Omental fat pad (tissue), 4 donors: Measurements from ENCODE around the gene NPAS3. TPM values are rescaled to one million over a fixed set of nuclear protein-coding genes. Genes with fewer than 3 reads are reported as not detected.

Source experiments
- ATAC-seq: fragments of 150-250 bp; one replicate; pipeline ENCODE4 v1.9.1; 2016; ENCODE audit warnings: mild to moderate bottlenecking, moderate library complexity; ENCODE audit not compliant: low FRiP score
- DNase-seq: peaks from one replicate; pipeline ENCODE4 v3.0.0-alpha.2; 2019; ENCODE audit warnings: low spot score
- total RNA-seq, 4 donors: library from RNA; depleted of rRNA; stranded (reverse); fragments of >200 nt; gene quantifications; one replicate each; pipeline ENCODE4 v1.1.0, GENCODE V29; 2016
- TF ChIP-seq, protein P1 (sequence below), 3 donors: fragments of 450-650 bp; IDR thresholded peaks; one replicate each; pipeline ENCODE4 v1.5.1; 2016 to 2017; ENCODE audit warnings: antibody characterized with exemption in 3 of 3, mild to moderate bottlenecking in 3 of 3, moderate library complexity in 2 of 3

The NPAS3 gene
- total RNA-seq, 4 donors from 2014 or later: 0.79 to 6.0 (median 2.5) TPM

GRCh38 chr14:33679025-33679424 is 740.3 kb downstream of the NPAS3 start:
- ATAC-seq: peak; percentile 56
- TF ChIP-seq, protein P1, sequence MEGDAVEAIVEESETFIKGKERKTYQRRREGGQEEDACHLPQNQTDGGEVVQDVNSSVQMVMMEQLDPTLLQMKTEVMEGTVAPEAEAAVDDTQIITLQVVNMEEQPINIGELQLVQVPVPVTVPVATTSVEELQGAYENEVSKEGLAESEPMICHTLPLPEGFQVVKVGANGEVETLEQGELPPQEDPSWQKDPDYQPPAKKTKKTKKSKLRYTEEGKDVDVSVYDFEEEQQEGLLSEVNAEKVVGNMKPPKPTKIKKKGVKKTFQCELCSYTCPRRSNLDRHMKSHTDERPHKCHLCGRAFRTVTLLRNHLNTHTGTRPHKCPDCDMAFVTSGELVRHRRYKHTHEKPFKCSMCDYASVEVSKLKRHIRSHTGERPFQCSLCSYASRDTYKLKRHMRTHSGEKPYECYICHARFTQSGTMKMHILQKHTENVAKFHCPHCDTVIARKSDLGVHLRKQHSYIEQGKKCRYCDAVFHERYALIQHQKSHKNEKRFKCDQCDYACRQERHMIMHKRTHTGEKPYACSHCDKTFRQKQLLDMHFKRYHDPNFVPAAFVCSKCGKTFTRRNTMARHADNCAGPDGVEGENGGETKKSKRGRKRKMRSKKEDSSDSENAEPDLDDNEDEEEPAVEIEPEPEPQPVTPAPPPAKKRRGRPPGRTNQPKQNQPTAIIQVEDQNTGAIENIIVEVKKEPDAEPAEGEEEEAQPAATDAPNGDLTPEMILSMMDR (IDR thresholded peaks at IDR 0.05): no peak
- no peak for DNase-seq

GRCh38 chr14:33679461-33680225 is 741.0 kb downstream of the NPAS3 start:
- TF ChIP-seq, protein P1 (IDR thresholded peaks at IDR 0.05): no peak
- ATAC-seq (peak; percentile 84), DNase-seq (no peak)

GRCh38 chr14:33680873-33681272 is 742.2 kb downstream of the NPAS3 start:
- ATAC-seq (no peak), DNase-seq (no peak)
- TF ChIP-seq, protein P1 (IDR thresholded peaks at IDR 0.05): no peak

DNA sequence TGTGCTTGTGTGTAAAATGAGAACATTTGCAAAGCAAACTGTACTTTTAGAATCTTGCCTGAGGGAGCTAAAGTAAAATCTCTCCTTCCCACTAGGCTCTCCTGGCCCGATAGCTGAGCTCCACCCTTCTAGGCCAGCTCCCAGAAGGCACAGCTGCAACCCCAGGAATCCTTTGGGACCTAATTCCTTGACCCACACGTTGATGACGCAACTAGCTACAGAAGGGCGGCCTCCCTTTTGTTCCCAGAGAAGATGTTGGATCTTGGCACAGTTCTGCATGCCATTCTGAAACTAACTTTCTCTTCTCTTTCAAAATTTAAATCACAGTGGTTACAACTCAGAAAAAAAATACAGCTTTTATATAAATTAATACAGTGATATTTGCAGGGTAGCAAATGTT is 744.1 kb downstream of the NPAS3 start:
- TF ChIP-seq, protein P1 (IDR thresholded peaks at IDR 0.05): no peak
- no peak for DNase-seq
- peak; percentile 46 for ATAC-seq

DNA sequence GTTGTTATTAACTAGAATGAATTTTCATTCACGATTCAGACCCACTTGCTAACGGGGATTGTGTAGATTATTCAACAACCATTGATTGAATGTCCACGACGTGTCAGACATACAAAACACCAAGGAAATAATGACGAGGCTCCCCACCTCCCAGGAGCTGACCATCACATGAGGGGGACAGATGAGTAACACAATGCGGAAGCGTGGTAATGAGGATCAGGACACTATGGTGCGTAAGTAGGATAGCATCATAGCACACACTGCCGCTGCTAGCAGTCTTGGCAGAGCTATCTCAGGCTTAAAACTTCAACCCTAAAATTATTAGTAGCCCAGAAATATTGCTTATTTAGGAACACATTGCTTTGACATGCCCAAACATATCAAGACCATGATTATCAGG is 746.3 kb downstream of the NPAS3 start:
- no peak for ATAC-seq
- DNase-seq: no peak
- TF ChIP-seq, protein P1 (IDR thresholded peaks at IDR 0.05): no peak

GRCh38 chr14:33685698-33686097 is 747.0 kb downstream of the NPAS3 start:
- DNase-seq: no peak
- ATAC-seq: no peak
- TF ChIP-seq, protein P1 (IDR thresholded peaks at IDR 0.05): no peak

- peak; percentile 55 for ATAC-seq
- TF ChIP-seq, protein P1 (IDR thresholded peaks at IDR 0.05): no peak
Observed at GRCh38 chr14:33686218-33686617, 747.5 kb downstream of the NPAS3 start.

More at GRCh38 chr14:33686218-33686617, 747.5 kb downstream of the NPAS3 start:
- DNase-seq: no peak
